HFFc6 (cell line): Measurements from ENCODE around the gene RBMS1. TPM values are rescaled to one million over a fixed set of nuclear protein-coding genes. Genes with fewer than 3 reads are reported as not detected.

Experiments used
- DNase-seq: peaks from one replicate; pipeline ENCODE4 v3.0.0-alpha.2; 2018
- H3K27ac Mint-ChIP-seq: 2 replicates; pipeline ENCODE4 v1.8.0; 2020; ENCODE audit warnings: mild to moderate bottlenecking, mixed read lengths
- H3K27me3 Mint-ChIP-seq: 2 replicates; pipeline ENCODE4 v1.8.0; 2021; ENCODE audit warnings: mild to moderate bottlenecking, moderate library complexity, mixed read lengths; ENCODE audit not compliant: insufficient read depth
- H3K36me3 Mint-ChIP-seq: 2 replicates; pipeline ENCODE4 v1.8.0; 2021; ENCODE audit warnings: low read depth, mixed read lengths
- H3K4me1 Mint-ChIP-seq: 2 replicates; pipeline ENCODE4 v1.8.0; 2020; ENCODE audit warnings: low read depth, mixed read lengths
- H3K4me3 Mint-ChIP-seq: 2 replicates; pipeline ENCODE4 v1.8.0; 2020; ENCODE audit warnings: mild to moderate bottlenecking, moderate library complexity, mixed read lengths
- H3K9me3 Mint-ChIP-seq: 2 replicates; pipeline ENCODE4 v1.8.0; 2020; ENCODE audit warnings: mild to moderate bottlenecking, mixed read lengths
- total RNA-seq, 6 experiments: library from RNA; stranded (reverse); fragmentation: NEBNext Ultra II Directional; extraction: Animal tissue kit (Norgen Biotek cat#: 25700); gene quantifications; 2 replicates in 1 of 6; 3 replicates in 5 of 6; pipeline ENCODE4 v1.2.3, GENCODE V29; 2021
- TF ChIP-seq, protein P1 (sequence below): fragments of 200-600 bp; sonication (generic); IDR thresholded peaks from 2 replicates; pipeline ENCODE4 v1.5.0; 2021; ENCODE audit warnings: antibody characterized with exemption, mild to moderate bottlenecking

RBMS1 gene
- total RNA-seq, 6 experiments from 2014 or later, result 88.7 to 111 (median 96.1) TPM

DNA sequence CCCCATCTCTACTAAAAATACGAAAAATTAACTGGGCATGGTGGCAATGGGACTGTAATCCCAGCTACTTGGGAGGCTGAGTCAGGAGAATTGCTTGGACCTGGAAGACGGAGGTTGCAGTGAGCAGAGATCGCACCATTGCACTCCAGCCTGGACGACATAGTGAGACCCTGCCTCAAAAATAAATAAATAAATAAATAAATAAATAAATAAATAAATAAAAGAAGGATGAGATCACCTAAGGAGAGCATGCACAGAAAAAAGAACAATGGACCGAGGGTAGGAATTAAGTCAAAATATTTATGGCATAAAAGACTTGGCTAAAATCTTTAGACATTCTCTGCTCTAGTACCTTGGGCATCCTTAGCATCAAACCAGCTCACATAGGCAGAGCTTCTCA is 8.9 kb upstream of the RBMS1 start:
- Mint-ChIP-seq H3K27me3 (no peaks in the 10 kb centered on the region; the same call in 1 of the 2 replicates), H3K4me3 (no peak overlapping the region), H3K4me1 (peaks cover 38% of the 10 kb centered on the region), H3K36me3 (no peaks in the 10 kb centered on the region), H3K27ac (no peak overlapping the region), H3K9me3 (no peaks in the 10 kb centered on the region)
- TF ChIP-seq, protein P1, sequence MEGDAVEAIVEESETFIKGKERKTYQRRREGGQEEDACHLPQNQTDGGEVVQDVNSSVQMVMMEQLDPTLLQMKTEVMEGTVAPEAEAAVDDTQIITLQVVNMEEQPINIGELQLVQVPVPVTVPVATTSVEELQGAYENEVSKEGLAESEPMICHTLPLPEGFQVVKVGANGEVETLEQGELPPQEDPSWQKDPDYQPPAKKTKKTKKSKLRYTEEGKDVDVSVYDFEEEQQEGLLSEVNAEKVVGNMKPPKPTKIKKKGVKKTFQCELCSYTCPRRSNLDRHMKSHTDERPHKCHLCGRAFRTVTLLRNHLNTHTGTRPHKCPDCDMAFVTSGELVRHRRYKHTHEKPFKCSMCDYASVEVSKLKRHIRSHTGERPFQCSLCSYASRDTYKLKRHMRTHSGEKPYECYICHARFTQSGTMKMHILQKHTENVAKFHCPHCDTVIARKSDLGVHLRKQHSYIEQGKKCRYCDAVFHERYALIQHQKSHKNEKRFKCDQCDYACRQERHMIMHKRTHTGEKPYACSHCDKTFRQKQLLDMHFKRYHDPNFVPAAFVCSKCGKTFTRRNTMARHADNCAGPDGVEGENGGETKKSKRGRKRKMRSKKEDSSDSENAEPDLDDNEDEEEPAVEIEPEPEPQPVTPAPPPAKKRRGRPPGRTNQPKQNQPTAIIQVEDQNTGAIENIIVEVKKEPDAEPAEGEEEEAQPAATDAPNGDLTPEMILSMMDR, result no peak
- DNase-seq, result no peak

DNA sequence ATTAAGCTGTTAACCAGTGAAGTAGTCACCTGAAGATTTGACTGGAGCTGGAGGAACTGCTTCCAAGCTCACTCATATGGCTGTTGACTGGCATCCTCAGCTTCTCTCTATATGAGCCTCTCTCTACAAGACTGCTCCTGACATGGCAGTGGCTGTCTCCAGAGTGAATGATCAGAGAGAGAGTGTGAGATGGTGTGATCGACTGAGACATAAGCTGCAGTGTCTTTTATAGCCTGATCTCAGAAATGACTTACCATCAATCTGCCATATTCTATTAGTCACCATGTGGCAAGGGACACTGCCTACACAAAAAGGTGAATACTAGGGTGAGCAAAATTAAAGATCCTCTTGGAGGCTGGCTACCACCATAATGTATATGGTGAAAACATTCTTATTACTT is 7.8 kb upstream of the RBMS1 start:
- Mint-ChIP-seq H3K9me3 (no peaks in the 10 kb centered on the region), H3K27me3 (no peaks in the 10 kb centered on the region; the same call in 1 of the 2 replicates), H3K4me3 (no peak overlapping the region), H3K4me1 (peaks cover 35% of the 10 kb centered on the region), H3K36me3 (no peaks in the 10 kb centered on the region), H3K27ac (no peak overlapping the region)
- DNase-seq, result no peak
- TF ChIP-seq, protein P1, result no peak

DNA sequence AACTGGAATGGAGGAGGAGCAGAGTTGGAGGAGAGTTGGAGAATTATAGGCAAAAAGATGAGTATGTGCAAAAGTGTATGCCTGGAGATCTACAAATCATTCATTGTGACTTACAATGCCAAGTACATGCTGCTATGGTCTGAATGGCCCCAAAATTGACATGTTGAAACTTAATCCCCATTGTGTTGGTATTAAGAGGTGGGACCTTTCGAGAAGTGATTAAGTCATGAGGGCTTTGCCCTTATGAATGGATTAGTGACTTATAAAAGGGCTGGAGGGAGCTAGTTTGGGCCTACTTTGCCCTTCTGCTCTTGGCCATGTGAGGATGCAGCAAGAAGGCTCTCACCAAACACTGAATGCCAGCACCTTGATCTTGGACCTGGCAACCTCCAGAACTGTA is 6.3 kb upstream of the RBMS1 start:
- DNase-seq, result no peak

DNA sequence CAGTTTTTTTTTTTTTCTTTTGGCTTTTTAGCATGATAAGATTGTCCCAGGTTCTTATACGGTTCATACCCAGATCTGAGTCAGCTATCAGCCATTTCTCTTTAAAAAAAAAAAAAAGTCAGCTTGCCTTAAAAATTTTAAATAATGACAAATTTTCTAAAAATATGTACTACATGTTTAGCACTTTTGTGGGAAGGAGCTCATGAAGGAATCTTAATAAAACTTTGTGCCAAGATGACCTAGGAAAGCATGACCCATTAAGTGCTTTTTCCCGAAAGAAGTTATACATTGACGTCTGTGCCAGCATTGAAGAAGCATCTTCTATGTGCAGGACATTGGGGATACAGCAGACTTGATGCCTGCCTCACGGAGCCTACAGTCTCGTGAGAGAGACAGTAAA is 4.5 kb upstream of the RBMS1 start:
- DNase-seq, result peak; percentile 15
- no peaks in the 10 kb centered on the region for H3K36me3 Mint-ChIP-seq

More for the DNA sequence above, 6.3 kb upstream of the RBMS1 start:
- Mint-ChIP-seq H3K4me1 (peaks cover 36% of the 10 kb centered on the region), H3K27me3 (no peaks in the 10 kb centered on the region; the same call in 1 of the 2 replicates), H3K4me3 (no peak overlapping the region), H3K36me3 (no peaks in the 10 kb centered on the region), H3K27ac (no peak overlapping the region), H3K9me3 (no peaks in the 10 kb centered on the region)
- TF ChIP-seq, protein P1, result no peak

DNA sequence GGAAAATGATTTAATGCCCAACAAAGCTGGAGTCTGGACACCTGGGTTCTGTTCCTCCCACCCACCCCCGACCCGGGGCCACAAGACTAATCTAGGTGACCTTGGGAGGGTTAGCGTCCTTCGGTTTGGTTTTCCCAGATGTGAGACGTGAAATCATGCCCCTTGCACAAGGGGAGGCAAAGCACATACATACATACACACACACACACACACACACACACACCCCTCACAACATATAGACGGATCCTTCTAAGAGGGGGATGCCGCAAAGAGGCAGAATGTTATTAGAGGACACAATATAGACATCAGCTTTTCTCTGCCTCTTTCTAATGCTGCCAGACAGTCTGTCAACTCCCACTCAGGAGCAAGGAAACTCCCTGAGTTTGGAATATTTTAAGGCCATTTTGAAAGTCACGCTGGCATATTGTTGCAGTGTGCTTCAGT is 616 bp upstream of the RBMS1 start:
- Mint-ChIP-seq H3K4me3 (peak overlapping the region; percentile 88), H3K4me1 (peaks cover 57% of the 10 kb centered on the region), H3K27me3 (no peaks in the 10 kb centered on the region; the same call in 1 of the 2 replicates), H3K9me3 (no peaks in the 10 kb centered on the region), H3K27ac (peak overlapping the region; percentile 96), H3K36me3 (no peaks in the 10 kb centered on the region)
- no peak for DNase-seq
- TF ChIP-seq, protein P1, result no peak

More for the DNA sequence above, 4.5 kb upstream of the RBMS1 start:
- peak overlapping the region; percentile 60 for H3K27ac Mint-ChIP-seq
- H3K27me3 Mint-ChIP-seq, result no peaks in the 10 kb centered on the region; the same call in 1 of the 2 replicates
- H3K4me3 Mint-ChIP-seq, result peak overlapping the region; percentile 11; the same call in 1 of the 2 replicates
- H3K9me3 Mint-ChIP-seq, result no peaks in the 10 kb centered on the region
- TF ChIP-seq, protein P1, result no peak
- peaks cover 42% of the 10 kb centered on the region for H3K4me1 Mint-ChIP-seq
